HL-60/S4 treated with phorbol 12-myristate 13-acetate at 8.2 ng/mL for 4 days and 3 days (cell line): ENCODE measurements around the gene HS6ST3.
"Not testable (repeated sequence)": the region's sequence is repeated elsewhere in the genome, so short reads cannot be mapped to it uniquely, and the experiment has no call there.

Source experiments
- in situ Hi-C: fragments of 300-500 bp; cut with MboI; formaldehyde crosslinking; loops from 2 replicates; pipeline ENCODE4 v1.15.0; 2022; ENCODE audit warnings: low sequenced_read_pairs

The HS6ST3 gene

DNA sequence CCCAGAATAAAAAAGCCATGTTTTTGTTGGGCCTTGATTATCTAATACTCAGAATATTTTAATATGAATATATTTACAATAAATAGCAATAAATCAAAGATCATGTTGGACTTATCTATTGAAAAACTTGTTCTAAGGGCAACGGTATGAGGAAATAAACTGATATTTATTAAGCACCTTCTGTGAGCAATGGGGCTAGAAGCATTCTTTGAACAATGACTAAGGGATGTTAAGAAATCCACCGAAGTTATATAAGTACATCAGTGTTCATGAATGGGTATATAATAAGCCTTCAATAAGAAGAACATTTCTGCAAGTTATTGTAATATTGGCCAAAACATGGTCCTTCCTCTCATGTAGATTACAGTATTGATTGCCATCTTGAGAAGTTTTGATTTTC, 682.5 kb downstream of the HS6ST3 start:
- in situ Hi-C loops: no loop called here

DNA sequence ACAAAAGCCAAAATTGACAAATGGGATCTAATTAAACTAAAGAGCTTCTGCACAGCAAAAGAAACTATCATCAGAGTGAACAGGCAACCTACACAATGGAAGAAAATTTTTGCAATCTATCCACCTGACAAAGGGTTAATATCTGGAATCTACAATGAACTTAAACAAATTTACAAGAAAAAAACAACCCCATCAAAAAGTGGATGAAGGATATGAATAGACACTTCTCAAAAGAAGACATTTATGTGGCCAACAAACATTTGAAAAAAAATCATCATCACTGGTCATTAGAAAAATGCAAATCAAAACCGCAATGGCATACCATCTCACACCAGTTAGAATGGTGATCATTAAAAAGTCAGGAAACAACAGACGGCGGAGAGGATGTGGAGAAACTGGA, 688.4 kb downstream of the HS6ST3 start:
- in situ Hi-C loops: not testable (repeated sequence)

DNA sequence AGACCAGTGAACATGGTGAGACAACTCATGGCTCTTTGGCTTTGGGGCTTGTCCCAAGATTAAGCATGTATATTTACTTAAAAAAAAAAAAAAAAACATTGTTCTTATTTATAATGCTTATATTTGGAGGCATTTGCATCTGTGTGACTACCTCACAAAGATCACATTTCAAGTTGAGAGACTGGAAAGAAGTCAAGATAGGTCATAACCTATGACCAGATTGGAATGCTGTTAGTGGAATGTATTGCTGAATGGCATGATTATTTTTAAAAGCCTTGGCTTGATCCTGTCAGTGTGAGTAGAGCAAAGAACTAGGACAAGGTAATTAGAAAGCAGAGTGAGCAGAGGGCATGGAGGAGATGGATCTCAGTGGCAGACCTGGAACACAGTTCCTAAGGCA, 689.8 kb downstream of the HS6ST3 start:
- in situ Hi-C loops: no loop called here

DNA sequence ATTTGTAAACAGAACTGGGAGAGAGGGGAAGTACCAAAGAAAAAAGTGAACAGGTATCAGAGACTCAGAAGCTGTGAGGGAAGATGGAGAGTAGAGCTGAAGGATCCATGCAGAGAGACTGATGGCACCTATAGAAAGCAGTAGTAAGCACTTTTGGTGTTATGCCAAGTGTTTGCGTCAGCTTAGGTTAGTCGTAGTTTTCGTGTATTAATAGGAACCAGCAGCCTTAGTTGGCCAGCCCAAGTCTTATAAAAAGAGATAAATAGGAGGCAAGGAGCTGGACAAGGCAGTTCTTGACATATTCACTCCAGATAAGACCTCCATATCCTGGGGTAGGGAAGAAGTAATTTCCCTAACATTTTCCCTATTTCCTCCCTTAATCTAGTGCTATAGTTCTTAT, 690.2 kb downstream of the HS6ST3 start:
- in situ Hi-C loops: no loop called here

DNA sequence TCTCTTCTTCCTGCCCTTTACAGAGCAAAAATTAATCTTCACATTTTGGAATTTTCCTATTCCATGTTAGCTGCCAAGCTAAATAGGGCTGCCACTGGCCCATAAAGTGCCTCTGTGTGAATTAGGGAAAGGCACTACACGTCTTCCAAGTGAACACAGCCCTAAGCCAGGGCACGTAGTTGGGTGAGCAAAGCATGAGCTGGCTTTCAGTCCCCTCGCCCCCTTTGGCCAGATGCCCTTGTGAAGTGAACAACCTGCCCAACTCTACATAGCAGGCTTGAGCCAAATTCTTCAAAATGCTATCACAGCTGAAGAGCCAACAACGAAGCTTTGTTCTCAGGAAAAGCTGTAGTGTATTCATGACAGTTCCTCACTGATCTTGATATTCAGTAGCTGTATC, 691.2 kb downstream of the HS6ST3 start:
- in situ Hi-C loops: no loop called here

DNA sequence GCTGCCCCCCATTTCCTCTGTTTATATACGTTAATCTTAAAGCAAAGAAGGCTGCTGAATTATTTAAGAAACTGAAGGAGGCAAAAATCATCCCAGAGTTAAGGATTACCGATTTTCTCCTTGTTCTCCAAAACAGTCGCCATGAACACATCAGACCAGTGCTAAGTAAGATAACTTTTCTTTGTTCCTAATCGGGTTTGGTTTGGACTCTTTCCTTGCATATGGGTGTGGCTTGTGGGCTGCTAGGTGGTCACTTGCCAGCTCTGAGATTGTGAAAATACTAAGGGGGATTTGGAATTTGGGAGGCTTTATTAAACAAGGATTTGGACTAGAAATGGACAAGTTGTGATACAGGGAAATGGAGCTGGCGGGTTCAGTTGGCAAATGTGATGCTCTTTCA, 692.3 kb downstream of the HS6ST3 start:
- in situ Hi-C loops: no loop called here

DNA sequence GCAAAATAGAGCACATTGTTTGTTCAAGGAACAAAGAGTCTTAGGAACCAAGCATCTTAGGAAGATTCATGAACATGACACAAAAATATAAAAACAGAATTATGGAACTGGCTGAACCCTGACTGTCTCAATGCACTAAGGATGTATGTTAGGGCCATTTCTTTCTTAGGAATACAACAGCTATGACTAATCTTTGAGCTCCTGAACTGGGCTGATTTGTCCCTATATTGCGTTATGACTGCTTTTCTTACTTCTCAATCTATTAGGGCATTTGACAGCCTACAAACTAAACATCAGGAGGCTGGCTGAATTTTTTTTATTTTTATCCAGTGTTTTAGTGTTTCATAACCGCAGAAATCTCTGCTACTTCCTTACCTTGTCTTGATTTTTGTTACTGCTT, 693.1 kb downstream of the HS6ST3 start:
- in situ Hi-C loops: no loop called here

DNA sequence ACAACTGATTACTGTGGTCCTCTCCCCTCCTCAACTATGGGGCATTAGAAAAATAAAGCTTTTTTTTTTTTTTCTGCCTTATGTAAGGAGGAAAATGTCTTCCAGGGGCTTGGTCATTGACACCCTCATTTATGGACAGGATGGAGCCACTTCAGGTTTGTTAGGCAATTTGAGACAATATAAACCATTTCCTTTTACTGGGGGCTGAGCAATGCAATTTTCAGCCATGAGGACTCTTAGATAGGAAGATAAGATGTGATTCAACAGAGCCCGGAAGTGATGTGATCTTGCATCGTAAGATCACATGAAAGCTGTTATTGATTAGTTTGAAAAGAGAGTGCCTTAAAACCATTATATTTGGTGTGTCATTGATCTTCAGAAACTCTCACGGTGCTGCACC, 693.6 kb downstream of the HS6ST3 start:
- in situ Hi-C loops: no loop called here

DNA sequence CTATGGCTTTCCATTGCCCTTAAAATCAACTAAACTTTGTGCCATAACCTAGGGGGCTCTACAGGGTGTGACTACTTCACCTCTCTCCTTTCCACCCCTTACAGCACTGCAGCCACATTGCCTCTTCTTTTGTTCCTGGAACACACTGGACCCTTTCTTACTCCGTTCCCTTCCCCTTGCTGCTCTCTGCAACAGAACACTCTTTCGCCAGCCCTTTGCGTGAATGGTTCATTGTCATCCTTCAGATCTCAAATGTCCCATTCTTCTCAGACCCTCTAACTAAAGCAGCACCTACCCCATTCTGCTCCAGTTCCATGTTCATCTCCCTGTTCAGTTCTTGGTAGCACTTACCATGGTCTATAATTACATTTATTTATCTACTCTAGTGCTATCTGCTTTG, 696.1 kb downstream of the HS6ST3 start:
- in situ Hi-C loops: no loop called here

DNA sequence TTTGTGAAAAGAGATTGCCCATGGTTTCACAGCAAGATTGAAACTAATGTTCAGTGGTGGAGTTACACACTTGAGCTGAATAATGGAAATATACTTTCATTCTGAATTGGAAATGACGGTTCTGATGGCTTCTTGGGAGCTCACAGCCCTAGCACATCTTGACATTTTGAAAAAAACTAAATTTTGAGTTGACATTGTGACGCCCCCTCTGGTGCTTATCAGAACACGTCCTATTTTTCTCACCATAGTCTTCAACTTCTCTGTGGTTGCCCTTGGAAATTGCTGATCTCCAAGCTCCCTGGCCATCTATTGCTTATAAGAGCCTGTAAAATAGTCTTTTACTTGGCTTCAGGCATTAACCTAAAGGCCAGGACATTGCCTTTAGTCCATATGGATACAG, 702.3 kb downstream of the HS6ST3 start:
- in situ Hi-C loops: no loop called here

DNA sequence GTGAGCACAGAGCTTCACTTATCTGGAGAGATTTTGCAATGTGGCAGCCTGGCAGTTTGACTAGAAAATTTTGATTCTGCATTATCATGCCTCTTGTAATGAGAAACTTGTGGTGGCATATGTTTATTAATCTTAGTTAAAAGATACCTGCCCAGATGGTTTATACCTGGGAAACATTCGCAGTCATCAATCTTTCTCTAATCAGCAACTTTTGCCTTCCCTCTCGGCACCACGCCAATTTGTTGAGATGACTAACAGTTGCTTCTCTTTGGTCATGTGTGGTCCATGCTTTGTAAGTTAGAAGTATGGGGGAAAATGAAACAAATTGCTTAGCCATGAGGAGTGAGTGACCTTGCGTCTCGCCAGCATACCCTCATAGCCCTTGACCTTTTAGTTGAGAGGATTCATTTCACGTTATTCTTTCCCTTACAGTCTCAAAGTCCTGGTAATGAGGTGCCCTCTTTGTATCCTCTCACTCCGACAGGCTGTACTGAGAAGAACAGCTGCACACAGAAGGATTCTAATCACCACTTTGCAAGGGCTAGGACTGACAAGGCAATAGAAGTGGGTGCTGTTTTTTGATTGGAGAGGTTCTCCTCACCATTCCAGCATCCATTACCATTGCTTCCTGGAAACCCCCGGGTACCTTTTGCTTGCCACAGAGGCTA, 703.0 kb downstream of the HS6ST3 start:
- in situ Hi-C loops: no loop called here

DNA sequence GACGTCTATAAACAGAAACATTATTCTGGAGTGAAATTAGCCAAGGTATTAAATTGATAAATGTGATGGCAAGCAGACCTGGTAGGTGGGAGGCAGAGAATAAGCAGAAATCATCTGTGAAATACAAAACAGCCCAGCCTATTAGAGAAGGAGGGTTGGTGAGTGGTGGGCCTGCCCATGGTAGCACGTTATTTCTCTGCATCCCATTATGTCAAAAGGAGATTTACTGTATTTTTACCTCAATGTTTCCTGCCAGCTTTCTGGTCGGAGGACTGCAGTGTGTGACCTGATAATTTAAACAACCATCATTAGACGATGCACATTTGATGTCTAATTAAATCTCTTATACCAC, 703.5 kb downstream of the HS6ST3 start:
- in situ Hi-C loops: no loop called here

DNA sequence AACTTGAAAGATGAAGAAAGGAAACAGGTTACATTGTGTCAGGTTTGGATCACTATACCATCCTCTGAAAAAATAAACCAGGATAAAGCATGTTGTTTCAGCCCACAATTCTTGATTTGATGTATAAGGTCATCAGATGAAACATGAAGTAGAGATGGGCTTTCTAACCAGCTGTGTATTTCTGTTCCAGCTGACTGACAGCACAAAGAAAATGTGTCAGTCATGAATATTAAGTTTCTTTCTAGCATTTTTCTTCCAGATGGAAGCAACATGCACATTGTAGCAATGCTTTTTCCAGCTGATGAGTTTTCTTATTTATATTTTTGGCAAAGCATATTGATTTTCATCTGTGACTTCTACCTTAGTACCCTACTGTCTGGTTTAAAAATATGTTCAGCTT, 704.8 kb downstream of the HS6ST3 start:
- in situ Hi-C loops: no loop called here

DNA sequence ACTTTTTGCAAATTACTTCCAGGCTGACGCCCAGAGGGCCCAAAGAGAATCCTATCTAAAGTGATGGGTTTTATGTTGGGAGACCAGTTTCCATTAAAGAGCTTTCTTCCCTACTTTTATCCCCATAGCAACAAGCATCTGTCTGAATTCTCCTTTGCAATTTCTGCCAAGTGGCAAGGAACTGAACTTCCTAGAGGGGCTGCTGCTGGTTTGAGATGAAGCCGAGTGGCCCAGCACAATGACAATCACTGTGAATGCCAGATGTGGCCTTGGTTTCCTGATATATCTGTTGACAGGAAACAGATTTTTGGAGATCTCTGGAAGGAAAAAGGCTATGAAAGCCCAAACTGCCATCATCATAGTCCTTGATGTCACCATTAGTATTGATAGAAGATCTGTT, 705.8 kb downstream of the HS6ST3 start:
- in situ Hi-C loops: no loop called here

DNA sequence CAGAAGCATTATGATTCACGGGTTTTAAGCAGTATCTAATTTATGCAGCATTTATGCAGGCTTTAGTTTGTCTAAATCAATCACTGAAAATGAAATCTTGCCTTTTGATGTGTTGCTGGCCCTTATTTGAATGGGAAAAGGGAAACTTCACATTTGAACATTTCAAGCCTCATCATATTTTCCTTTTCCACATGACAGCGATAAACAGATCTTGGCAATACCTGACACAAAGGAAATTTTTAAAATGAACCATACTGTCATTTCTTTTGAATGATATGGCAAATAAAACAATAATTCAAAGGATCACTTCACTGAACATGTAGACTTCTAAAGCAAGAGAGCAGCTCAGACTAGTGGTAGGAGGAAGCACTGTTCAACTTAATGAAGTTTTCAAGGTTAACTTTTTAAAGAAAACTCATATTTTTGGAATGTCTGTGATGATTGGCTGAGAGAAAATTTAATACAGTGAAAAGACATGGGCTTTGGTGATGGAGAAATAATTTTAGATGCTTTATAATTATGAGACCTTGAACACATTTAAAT, 706.3 kb downstream of the HS6ST3 start:
- in situ Hi-C loops: no loop called here

DNA sequence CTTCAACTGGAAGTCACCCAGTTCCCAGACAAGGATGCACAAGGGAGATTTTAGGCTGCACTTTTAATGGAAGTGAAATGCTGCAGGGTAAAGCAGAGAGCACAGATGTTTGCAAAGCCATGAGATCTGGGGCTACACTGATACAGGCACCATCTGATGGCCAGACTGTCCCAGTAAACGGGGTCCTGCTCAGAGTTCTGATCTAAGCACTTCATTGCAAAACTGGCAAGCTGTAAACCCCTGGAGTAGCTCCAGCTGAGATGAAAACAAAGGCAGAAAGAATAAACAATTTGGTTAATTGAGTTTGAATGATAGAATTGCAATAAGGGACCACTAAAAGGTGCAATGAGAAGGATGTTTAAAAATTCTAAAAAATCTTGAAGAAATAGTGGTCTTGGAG, 707.2 kb downstream of the HS6ST3 start:
- in situ Hi-C loops: no loop called here

DNA sequence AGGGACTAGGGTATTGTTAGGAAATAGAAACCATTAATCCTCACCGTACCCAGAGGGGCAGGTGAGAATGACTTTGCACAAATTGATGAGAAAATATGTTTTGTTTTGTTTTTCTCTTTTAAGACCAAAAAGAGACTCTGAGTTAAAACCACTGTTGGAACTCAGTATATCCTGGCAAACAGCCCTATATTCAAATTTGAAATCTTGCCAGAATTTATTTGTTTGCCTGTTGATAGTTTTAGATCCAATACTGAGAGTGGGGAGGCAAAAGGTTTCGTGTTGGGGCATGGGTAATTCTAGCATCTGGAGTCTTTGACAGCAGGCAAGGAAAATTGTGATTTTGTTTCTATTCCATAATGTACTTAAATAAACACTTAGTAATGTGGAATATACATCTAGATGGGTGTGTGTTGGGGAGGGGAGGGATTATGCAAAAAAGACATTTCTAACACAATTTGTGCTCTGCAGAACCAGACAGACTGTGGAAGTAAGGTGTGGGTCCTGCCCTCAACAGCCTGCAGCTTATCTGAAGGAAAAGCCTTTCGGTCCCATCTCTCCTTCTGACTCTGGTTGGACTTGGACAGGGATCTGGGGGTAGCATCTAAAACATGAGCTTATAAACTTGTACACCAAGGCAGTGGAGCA, 713.7 kb downstream of the HS6ST3 start:
- in situ Hi-C loops: no loop called here

DNA sequence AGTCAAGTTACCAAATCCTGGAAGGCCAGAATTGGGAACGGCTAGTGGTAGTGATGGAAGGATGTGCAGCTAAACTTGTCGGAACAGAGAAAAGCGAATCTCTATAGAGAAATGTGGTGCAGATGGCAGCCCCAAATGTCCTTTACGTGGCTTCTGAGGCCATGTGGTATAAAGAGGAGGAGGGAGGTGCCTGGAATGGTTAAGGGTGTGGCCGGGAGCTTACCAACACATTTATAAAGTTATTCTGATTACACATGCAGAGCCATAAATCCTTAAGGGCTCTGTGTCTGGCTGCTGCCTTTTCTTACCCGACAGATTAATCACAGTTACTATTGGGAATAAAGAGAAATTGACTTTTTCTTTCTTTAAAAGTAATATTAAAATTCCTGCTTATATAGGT, 714.3 kb downstream of the HS6ST3 start:
- in situ Hi-C loops: no loop called here

DNA sequence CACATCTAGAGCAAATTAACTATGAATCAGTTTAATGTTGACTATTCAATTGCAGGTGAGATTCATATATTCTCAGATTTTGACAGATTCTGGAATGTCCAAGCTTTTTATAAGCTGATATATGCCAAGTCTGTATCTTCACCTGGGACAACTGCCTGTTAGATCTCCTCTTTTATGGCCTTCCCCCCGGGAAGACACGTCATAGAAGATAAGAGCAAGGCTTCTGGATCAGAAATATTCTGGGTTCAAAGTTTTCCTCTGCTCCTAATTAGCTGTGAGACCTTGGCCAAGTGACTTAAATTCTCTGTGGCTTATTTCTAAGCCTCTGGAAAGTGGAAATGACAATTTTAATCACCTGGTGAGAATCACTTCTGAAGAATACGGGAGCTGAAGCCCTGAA, 716.8 kb downstream of the HS6ST3 start:
- in situ Hi-C loops: no loop called here

DNA sequence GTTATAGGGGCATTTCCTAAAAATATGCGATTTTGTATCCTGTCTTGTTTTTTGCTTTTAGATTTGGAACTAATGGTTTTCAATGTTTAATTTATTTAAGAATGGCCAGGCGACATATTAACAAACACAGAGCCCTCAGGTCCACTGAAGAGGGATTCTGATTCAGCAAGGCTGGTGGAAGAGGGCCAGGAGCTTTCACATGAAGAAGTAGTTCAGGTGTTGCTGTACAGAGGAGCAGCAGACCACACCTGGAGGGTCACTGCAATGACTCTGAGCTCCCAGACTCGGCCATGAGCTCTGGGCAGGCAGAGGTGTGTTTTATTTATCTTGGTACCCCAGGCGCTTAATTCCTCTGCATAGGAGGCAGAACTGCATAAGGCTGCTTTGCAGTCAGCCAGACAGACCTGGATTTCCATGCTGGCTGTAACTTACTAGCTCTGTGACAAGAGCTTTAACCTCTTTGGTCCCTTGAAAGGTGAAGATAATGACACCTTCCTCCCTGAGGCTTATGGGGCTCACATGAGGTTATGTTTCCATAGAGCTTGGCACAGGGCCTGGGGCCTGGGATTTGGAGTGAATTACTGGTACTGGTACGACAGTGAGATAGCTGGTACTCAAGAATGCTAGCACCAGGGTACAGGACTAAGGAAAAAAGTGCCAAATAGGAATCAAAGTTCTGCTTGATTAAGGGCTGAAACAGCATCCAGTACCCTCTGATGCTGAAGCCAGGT, 719.6 kb downstream of the HS6ST3 start:
- in situ Hi-C loops: no loop called here

DNA sequence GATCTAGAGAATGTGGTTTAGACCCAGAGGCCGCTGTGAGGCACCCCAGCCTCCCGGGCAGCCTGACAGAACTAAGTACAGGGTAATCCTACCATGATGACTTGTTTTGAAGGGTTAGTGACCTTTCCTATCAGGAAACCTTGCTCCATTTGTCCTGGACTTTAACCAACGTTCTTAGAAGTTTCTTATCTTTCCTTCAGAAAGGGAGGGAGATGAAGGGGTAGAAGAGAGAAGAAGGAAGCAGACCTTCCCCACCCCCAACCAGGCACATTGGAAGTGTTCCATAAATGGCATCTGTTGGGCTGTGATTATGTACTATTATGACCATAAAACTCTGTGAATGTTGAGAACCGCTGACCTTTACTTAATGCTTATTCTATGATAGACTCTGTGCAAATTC, 720.2 kb downstream of the HS6ST3 start:
- in situ Hi-C loops: no loop called here

DNA sequence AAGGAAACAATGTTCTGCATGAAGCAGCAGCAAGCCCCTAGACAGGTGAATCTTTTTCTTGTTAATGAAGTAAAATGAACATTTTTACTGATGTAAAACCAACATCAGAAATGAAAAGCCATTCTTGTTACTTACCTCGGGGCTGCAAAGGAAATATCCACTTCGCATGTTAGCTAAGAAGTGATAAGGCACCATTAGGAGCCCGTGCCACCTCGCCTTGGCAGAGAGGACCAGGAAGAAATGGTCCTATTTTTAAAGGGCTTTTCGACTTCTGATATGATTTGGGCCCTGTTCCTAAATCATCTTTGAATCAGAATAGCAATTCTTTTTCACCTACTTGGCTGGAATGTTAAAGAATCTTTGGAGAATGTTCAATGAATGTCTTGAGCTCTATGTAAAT, 721.1 kb downstream of the HS6ST3 start:
- in situ Hi-C loops: no loop called here
